Measurements from ENCODE around the gene UFSP2.

Gene UFSP2

DNA sequence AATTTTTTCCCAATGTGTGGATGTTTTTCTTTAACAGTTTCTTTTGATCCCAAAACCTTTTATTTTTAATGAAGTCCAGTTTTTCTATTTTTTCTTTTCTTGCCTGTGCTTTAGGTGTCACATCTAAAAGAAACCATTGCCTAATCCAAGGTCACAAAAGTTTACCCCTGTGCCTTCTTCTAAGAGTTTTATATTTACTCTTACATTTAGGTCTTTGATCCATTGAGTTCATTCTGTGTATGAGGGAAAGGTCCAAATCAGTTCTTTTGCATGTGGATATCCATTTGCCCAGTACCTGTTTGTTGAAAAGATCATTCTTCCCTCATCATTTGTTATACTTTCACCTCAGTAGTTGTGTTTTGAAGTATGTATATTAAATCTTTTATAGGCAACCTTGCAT is 43.0 kb downstream of the UFSP2 start:
- TF ChIP-seq, protein P1, sequence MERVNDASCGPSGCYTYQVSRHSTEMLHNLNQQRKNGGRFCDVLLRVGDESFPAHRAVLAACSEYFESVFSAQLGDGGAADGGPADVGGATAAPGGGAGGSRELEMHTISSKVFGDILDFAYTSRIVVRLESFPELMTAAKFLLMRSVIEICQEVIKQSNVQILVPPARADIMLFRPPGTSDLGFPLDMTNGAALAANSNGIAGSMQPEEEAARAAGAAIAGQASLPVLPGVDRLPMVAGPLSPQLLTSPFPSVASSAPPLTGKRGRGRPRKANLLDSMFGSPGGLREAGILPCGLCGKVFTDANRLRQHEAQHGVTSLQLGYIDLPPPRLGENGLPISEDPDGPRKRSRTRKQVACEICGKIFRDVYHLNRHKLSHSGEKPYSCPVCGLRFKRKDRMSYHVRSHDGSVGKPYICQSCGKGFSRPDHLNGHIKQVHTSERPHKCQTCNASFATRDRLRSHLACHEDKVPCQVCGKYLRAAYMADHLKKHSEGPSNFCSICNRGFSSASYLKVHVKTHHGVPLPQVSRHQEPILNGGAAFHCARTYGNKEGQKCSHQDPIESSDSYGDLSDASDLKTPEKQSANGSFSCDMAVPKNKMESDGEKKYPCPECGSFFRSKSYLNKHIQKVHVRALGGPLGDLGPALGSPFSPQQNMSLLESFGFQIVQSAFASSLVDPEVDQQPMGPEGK (CRISPR knock-in tag; IDR thresholded peaks at IDR 0.05; ENCODE audit: borderline replicate concordance): no peak
- TF ChIP-seq ZNF70 (CRISPR knock-in tag; IDR thresholded peaks at IDR 0.05): no peak
- TF ChIP-seq CSRNP3 (CRISPR knock-in tag; IDR thresholded peaks at IDR 0.05): no peak
- TF ChIP-seq TCF4 (CRISPR knock-in tag; IDR thresholded peaks at IDR 0.05; ENCODE audit: borderline replicate concordance): no peak
- no peak for TF ChIP-seq ESRRG (CRISPR knock-in tag; IDR thresholded peaks at IDR 0.05)
- no peak for TF ChIP-seq PPARA (CRISPR knock-in tag; IDR thresholded peaks at IDR 0.05; ENCODE audit: borderline replicate concordance)
- TF ChIP-seq POU6F1 (CRISPR knock-in tag; IDR thresholded peaks at IDR 0.05; ENCODE audit: borderline replicate concordance, low read depth): no peak
- no peak for TF ChIP-seq TSHZ2 (CRISPR knock-in tag; IDR thresholded peaks at IDR 0.05)
- TF ChIP-seq BACH2 (CRISPR knock-in tag; IDR thresholded peaks at IDR 0.05; ENCODE audit: borderline replicate concordance): no peak
- TF ChIP-seq, protein P2, sequence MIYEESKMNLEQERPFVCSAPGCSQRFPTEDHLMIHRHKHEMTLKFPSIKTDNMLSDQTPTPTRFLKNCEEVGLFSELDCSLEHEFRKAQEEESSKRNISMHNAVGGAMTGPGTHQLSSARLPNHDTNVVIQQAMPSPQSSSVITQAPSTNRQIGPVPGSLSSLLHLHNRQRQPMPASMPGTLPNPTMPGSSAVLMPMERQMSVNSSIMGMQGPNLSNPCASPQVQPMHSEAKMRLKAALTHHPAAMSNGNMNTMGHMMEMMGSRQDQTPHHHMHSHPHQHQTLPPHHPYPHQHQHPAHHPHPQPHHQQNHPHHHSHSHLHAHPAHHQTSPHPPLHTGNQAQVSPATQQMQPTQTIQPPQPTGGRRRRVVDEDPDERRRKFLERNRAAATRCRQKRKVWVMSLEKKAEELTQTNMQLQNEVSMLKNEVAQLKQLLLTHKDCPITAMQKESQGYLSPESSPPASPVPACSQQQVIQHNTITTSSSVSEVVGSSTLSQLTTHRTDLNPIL (CRISPR knock-in tag; IDR thresholded peaks at IDR 0.05; ENCODE audit: low read depth): no peak
- no peak for TF ChIP-seq TOX (CRISPR knock-in tag; IDR thresholded peaks at IDR 0.05; ENCODE audit: borderline replicate concordance)
- TF ChIP-seq RARB (CRISPR knock-in tag; IDR thresholded peaks at IDR 0.05): no peak
- TF ChIP-seq OSR1 (CRISPR knock-in tag; IDR thresholded peaks at IDR 0.05): no peak
- TF ChIP-seq ZFP30 (CRISPR knock-in tag; IDR thresholded peaks at IDR 0.05): no peak
- TF ChIP-seq SNAI2 (CRISPR knock-in tag; IDR thresholded peaks at IDR 0.05): no peak
- TF ChIP-seq ZNF565 (CRISPR knock-in tag; conservative IDR thresholded peaks at IDR 0.05; ENCODE audit: low read depth): no peak

DNA sequence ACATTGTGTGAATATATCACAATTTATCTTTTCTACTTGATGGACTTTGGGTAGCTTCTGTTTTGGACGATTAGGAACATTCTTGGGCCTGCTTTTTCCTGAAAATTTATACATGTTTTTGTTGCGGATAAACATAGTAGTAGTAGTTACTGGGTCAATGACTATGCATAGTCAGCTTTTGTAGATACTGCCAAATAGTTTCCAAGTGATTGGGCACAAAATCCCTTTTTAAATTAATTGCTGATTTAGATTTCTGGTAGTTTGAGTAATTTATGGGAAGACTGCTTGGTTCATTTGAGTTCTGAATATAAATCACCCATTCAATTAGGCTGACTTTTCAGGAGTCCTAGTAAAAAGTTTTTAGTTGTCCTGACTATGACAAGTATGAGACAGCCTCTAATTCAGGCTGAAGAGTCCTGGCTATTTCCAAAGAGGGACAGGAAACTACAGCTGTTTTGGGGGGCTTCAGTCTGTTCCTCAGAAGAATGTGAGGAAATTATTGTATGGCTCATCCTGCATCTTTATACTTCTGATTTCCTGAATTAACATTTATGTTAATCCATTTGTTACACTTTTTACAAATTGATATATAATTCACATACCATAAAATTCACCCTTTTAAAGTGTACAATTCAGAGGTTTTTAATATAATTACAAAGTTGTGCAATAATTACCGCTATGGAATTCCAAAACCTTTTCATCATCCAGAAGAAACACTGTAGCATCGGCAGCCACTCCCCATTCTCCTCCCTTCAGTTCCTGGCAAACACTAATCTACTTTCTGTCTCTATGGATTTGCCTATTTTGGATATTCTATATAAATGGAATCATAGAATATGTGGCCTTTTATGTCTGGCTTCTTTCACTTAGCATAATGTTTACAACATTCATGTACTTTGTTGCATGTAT is 44.2 kb downstream of the UFSP2 start:
- TF ChIP-seq BACH2 (CRISPR knock-in tag; IDR thresholded peaks at IDR 0.05; ENCODE audit: borderline replicate concordance) (no peak), TSHZ2 (CRISPR knock-in tag; IDR thresholded peaks at IDR 0.05) (no peak), TCF4 (CRISPR knock-in tag; IDR thresholded peaks at IDR 0.05; ENCODE audit: borderline replicate concordance) (no peak), ESRRG (CRISPR knock-in tag; IDR thresholded peaks at IDR 0.05) (no peak), ARNTL (CRISPR knock-in tag; IDR thresholded peaks at IDR 0.05; ENCODE audit: borderline replicate concordance, low read depth) (no peak), ZNF8 (CRISPR knock-in tag; IDR thresholded peaks at IDR 0.05) (no peak)
- TF ChIP-seq, protein P1 (CRISPR knock-in tag; IDR thresholded peaks at IDR 0.05; ENCODE audit: borderline replicate concordance): no peak
- no peak for ATAC-seq

More for the DNA sequence above, 43.0 kb downstream of the UFSP2 start:
- ATAC-seq: no peak

Data from SK-N-SH treated with all-trans-retinoic acid at 6 μM for 48 hours (cell line).